ENCODE results near the gene TRHDE.

TRHDE gene

GRCh38 chr12:72297666-72298065 is 25.5 kb downstream of the TRHDE start:
- no peak for DNase-seq
- in situ Hi-C loops (cut with HindIII; ENCODE audit: low pct_ligation_motif_present, low pct_unique_long_range_greater_than_20kb, low sequenced_read_pairs), result no loop called here

DNA sequence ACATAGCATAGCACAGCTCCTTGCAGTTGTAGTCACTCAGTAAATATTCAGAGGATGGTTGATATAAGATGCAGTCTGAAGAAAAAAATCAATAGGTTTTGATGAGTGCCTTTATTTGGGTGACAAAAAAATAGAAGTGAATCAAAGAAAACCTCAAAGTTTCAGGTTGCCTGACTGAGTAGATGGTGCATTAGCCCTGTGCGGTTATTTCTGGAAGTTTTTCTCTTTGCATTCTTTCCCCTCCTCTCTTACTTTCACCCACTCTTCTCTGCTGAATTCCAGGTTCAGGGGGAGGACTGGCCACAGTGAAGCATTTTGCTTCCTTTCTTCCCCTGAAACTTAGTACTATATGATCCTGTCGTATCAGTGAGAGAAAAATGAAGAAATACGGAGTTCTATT is 28.6 kb downstream of the TRHDE start:
- DNase-seq, result no peak
- in situ Hi-C loops (cut with HindIII; ENCODE audit: low pct_ligation_motif_present, low pct_unique_long_range_greater_than_20kb, low sequenced_read_pairs), result no loop called here

DNA sequence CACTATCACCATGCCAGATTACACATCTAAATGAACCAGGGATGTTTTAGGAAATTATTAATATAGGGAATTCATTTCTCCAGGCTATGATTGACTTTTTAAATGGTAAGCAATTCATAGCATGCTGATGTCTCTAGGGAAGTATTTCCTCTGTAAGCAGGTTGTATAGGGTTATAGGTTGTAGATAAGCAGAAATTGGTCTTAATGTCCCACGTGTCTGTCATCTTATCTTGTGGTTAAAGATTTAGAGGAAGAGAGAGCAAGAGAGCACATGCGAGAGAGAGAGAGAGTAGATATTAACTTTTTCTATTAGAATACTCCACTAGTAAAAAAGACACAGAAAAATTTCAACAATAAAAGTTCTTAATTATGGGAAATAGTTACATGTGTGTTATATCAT is 32.6 kb downstream of the TRHDE start:
- in situ Hi-C loops (cut with HindIII; ENCODE audit: low pct_ligation_motif_present, low pct_unique_long_range_greater_than_20kb, low sequenced_read_pairs), result no loop called here
- DNase-seq, result no peak

- DNase-seq, result no peak
- in situ Hi-C loops (cut with HindIII; ENCODE audit: low pct_ligation_motif_present, low pct_unique_long_range_greater_than_20kb, low sequenced_read_pairs), result no loop called here
Measured at GRCh38 chr12:72307229-72307628, 35.1 kb downstream of the TRHDE start.

DNA sequence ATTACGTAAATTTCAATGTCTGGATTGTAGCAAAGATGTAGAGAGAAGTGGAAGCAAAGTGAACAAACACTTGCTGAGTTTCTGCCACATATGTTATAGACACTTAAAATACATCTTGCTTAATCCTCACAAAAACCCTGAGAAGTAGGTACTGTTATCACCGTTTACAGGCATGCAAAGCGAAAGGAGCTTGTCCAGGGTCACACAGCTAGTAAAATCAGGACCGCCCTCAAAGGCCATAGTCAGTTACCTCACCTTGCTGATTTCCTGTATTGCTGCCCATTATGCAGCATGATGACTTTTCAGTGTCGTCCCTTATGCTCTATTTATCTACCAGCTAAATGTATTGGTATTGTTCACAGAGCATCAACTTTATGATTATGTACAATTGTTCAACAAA is 39.8 kb downstream of the TRHDE start:
- in situ Hi-C loops (cut with HindIII; ENCODE audit: low pct_ligation_motif_present, low pct_unique_long_range_greater_than_20kb, low sequenced_read_pairs), result no loop called here
- no peak for DNase-seq

DNA sequence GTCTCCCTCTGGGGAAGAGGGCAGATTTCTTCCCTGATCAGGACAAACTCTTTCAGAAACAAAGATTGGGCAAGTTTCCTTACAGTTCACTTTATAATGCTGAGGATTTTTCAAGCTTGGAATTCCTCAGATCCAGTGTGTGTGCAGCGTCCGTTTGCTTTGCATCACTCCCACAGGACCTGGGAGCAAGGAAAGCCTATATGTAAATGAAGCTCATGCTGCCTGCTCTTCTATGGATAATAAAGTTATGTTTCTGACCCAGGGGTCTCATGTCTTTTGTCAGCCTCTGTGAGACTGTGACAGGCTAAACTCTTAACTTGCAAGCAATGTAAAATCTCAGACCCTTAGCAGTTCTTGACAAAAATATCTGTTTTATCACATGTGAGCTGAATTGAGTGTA is 41.6 kb downstream of the TRHDE start:
- in situ Hi-C loops (cut with HindIII; ENCODE audit: low pct_ligation_motif_present, low pct_unique_long_range_greater_than_20kb, low sequenced_read_pairs), result no loop called here
- DNase-seq, result no peak

DNA sequence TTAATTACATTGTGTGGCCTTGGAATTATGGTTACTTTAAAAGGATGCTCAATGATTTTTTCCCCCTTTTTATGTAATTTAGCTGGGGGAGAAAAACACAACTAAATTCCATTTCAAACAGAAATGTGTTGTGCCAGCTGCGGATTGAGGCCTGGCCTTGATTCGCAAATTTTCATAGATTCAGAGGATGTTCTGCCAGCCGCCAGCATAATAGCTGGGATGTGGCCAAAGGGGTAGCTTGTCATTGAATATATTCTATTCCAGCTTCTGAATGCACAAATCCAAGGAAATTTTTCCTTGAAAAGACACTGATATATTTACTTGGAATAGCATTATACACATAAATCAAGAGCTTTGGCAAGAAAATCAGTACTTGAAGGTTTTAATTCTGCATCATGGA is 43.7 kb downstream of the TRHDE start:
- in situ Hi-C loops (cut with HindIII; ENCODE audit: low pct_ligation_motif_present, low pct_unique_long_range_greater_than_20kb, low sequenced_read_pairs), result no loop called here
- DNase-seq, result no peak

DNA sequence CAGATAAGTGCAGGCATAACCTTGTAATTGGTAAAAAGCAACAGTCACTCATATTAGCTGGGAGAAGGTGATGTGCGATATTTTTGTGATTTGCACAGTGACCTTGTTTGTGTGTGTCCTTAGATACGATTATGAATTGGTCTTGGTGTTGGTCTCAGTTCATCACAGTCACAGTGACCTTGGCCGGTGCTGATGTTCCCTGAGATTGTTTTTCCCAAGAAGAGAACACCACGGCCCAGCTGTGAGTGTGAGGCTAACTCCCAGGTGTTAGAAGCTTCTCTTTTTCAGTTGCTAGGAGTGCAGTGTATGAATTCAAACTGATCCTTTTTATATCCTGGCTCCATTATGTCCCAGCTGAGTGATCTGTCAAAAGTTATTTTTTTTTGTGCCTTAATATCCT is 46.2 kb downstream of the TRHDE start:
- in situ Hi-C loops (cut with HindIII; ENCODE audit: low pct_ligation_motif_present, low pct_unique_long_range_greater_than_20kb, low sequenced_read_pairs), result no loop called here
- no peak for DNase-seq

- in situ Hi-C loops (cut with HindIII; ENCODE audit: low pct_ligation_motif_present, low pct_unique_long_range_greater_than_20kb, low sequenced_read_pairs), result no loop called here
- no peak for DNase-seq
Measured at GRCh38 chr12:72323881-72324280, 51.7 kb downstream of the TRHDE start.

DNA sequence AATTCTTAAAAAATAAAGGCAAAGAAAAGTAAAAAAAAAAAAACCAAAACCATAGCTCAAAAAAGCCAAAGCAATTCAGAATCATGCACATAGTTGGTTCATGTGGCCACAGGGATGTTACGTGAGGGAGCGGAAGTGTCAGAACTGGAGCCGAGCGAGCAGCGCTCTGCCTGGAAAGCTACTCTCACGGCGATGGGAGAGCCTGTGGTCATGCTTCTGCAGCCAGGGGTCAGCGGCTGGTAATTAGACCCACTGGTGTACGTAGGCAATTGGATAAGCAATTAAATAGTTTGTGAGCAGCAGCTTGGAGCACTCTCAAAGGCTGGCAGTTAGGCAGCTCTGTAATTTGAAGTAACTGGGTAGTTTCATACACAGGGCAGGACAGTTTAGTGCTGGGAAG is 58.1 kb downstream of the TRHDE start:
- no peak for DNase-seq
- in situ Hi-C loops (cut with HindIII; ENCODE audit: low pct_ligation_motif_present, low pct_unique_long_range_greater_than_20kb, low sequenced_read_pairs), result no loop called here

- in situ Hi-C loops (cut with HindIII; ENCODE audit: low pct_ligation_motif_present, low pct_unique_long_range_greater_than_20kb, low sequenced_read_pairs), result no loop called here
- no peak for DNase-seq
Measured at GRCh38 chr12:72330784-72331183, 58.6 kb downstream of the TRHDE start.

- in situ Hi-C loops (cut with HindIII; ENCODE audit: low pct_ligation_motif_present, low pct_unique_long_range_greater_than_20kb, low sequenced_read_pairs), result no loop called here
Measured at GRCh38 chr12:72337382-72337781, 65.2 kb downstream of the TRHDE start.

GRCh38 chr12:72337946-72338345 is 65.8 kb downstream of the TRHDE start:
- DNase-seq, result no peak
- in situ Hi-C loops (cut with HindIII; ENCODE audit: low pct_ligation_motif_present, low pct_unique_long_range_greater_than_20kb, low sequenced_read_pairs), result no loop called here

More at GRCh38 chr12:72337382-72337781, 65.2 kb downstream of the TRHDE start:
- DNase-seq, result no peak

DNA sequence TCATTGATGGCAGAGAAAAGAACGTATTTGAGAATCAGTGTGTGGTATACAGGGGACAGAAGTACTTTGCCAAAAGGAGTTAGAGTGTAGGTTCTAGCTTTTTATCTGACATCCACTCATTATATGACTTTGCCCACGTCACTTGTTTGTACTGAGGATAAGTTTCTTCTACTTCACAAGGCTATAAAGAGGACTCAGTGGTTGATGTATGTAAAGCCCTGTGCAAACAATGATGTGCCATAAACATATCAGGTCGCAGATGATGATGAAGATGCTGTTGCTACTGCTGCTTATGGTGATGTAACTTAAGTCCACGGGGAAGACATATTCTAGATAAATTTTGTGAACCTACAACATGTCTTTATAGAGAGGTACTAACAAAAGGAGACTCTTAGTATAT is 66.3 kb downstream of the TRHDE start:
- no peak for DNase-seq
- in situ Hi-C loops (cut with HindIII; ENCODE audit: low pct_ligation_motif_present, low pct_unique_long_range_greater_than_20kb, low sequenced_read_pairs), result no loop called here

- DNase-seq, result peak; percentile 82
- in situ Hi-C loops (cut with HindIII; ENCODE audit: low pct_ligation_motif_present, low pct_unique_long_range_greater_than_20kb, low sequenced_read_pairs), result no loop called here
Measured at GRCh38 chr12:72346363-72346944, 74.3 kb downstream of the TRHDE start.

DNA sequence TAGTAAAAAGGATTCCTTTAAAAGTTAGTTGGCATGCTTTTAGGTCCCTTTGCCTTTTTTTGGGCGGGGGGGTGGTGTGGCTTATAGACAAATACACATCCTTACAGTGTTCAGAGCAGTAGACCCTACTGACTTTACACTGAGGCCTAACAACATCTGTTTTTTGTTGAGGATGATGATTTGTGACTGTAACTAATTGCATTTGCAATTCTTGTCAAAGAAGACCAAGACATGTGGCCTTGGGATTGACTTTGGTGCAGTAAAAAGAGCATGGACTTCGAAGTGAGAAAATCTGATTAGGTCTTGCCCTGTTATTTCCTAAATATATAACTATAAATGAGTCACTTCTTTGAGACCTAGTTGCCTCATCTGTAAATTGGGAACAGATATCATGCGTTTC is 77.3 kb downstream of the TRHDE start:
- in situ Hi-C loops (cut with HindIII; ENCODE audit: low pct_ligation_motif_present, low pct_unique_long_range_greater_than_20kb, low sequenced_read_pairs), result no loop called here
- DNase-seq, result no peak

DNA sequence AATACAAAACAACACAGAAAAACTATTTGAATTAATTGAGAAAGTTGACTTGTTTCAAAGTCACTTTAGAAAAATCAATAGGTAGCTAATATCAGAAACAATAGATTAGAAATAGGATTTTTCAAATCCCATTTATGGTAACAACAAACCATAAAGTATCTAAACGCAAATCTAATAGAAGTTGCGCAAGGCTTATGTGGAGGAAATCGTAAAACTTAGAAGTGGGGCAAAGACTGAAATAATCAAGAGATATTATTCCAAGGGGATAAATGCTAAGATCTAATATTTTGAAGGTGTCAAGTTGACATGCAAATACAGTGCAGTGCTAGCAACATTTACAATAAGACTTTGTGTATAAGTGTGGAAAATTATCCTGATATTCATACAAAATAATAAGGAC is 87.2 kb downstream of the TRHDE start:
- DNase-seq, result no peak
- in situ Hi-C loops (cut with HindIII; ENCODE audit: low pct_ligation_motif_present, low pct_unique_long_range_greater_than_20kb, low sequenced_read_pairs), result no loop called here

- no peak for DNase-seq
- in situ Hi-C loops (cut with HindIII; ENCODE audit: low pct_ligation_motif_present, low pct_unique_long_range_greater_than_20kb, low sequenced_read_pairs), result no loop called here
Measured at GRCh38 chr12:72365151-72365550, 93.0 kb downstream of the TRHDE start.

GRCh38 chr12:72366255-72366654 is 94.1 kb downstream of the TRHDE start:
- in situ Hi-C loops (cut with HindIII; ENCODE audit: low pct_ligation_motif_present, low pct_unique_long_range_greater_than_20kb, low sequenced_read_pairs), result no loop called here
- DNase-seq, result no peak

DNA sequence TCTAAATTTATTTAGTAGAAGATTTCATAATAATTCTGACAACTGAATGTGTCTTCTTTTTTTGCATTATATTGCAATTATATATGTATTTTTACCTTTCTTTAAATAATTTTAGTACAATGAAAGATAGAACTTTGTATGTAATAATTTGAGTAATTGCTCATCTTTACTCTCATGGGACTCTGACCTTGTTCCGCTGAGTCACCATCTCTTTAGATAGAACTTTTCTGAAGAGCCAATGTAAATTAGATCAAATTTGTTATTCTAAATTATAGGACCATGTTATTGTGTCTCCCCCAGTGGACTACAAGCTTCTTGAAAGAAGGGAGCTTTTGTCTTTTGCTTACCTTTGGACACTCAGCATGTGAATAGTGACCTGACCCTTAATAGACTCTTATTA is 96.1 kb downstream of the TRHDE start:
- no peak for DNase-seq
- in situ Hi-C loops (cut with HindIII; ENCODE audit: low pct_ligation_motif_present, low pct_unique_long_range_greater_than_20kb, low sequenced_read_pairs), result no loop called here
